GM18508 (cell line): ENCODE measurements around the gene CD63.

Source experiments
- ATAC-seq: cut with Tn5 transposase; IDR thresholded peaks from one replicate; pipeline ENCODE4 v1.9.1; 2021; ENCODE audit warnings: moderate number of reproducible peaks; ENCODE audit not compliant: insufficient read depth, unreplicated experiment

The CD63 gene

GRCh38 chr12:55694188-55694515, 34.7 kb downstream of the CD63 start:
- no peak for ATAC-seq

GRCh38 chr12:55693323-55694187, 35.3 kb downstream of the CD63 start:
- no peak for ATAC-seq

- ATAC-seq, result no peak
Observed at GRCh38 chr12:55692631-55693322, 36.0 kb downstream of the CD63 start.

GRCh38 chr12:55688716-55689655, 39.8 kb downstream of the CD63 start:
- ATAC-seq, result no peak

- ATAC-seq, result no peak
Observed at GRCh38 chr12:55687746-55688145, 41.1 kb downstream of the CD63 start.

GRCh38 chr12:55686366-55687010, 42.3 kb downstream of the CD63 start:
- ATAC-seq, result no peak

GRCh38 chr12:55685671-55686070, 43.1 kb downstream of the CD63 start:
- ATAC-seq, result no peak

- ATAC-seq, result no peak
Observed at GRCh38 chr12:55684761-55685370, 43.9 kb downstream of the CD63 start.

GRCh38 chr12:55683676-55684075, 45.1 kb downstream of the CD63 start:
- ATAC-seq, result no peak

GRCh38 chr12:55682087-55682796, 46.6 kb downstream of the CD63 start:
- no peak for ATAC-seq

- no peak for ATAC-seq
Observed at GRCh38 chr12:55681142-55682077, 47.4 kb downstream of the CD63 start.

- ATAC-seq, result no peak
Observed at GRCh38 chr12:55679691-55680090, 49.1 kb downstream of the CD63 start.

GRCh38 chr12:55676707-55677106, 52.1 kb downstream of the CD63 start:
- no peak for ATAC-seq

- no peak for ATAC-seq
Observed at GRCh38 chr12:55675666-55676065, 53.1 kb downstream of the CD63 start.
